HEK293 (cell line): ENCODE results near the gene NGRN.

Experiments
- GLIS2 ChIP-seq: fragments of 450-650 bp; formaldehyde crosslinking; IDR thresholded peaks from 2 replicates; pipeline ENCODE4 v1.5.1; 2016; ENCODE audit warnings: missing biosample characterization, missing genetic modification characterization
- HOXC10 ChIP-seq: sonication (generic); formaldehyde crosslinking; IDR thresholded peaks from 2 replicates; pipeline ENCODE4 v1.8.1; 2023; ENCODE audit warnings: mild to moderate bottlenecking, missing genetic modification reagents
- IKZF3 ChIP-seq: fragments of 450-650 bp; IDR thresholded peaks from 2 replicates; pipeline ENCODE4 v1.5.0; 2018; ENCODE audit warnings: missing biosample characterization, mild to moderate bottlenecking, missing genetic modification characterization, moderate library complexity
- KLF1 ChIP-seq: fragments of 450-650 bp; formaldehyde crosslinking; IDR thresholded peaks from 2 replicates; pipeline ENCODE4 v1.5.1; 2016; ENCODE audit warnings: missing biosample characterization, missing genetic modification characterization
- KLF10 ChIP-seq: fragments of 450-650 bp; IDR thresholded peaks from 2 replicates; pipeline ENCODE4 v1.5.1; 2018; ENCODE audit warnings: missing biosample characterization, mild to moderate bottlenecking, missing genetic modification characterization
- REPIN1 ChIP-seq: fragments of 450-650 bp; formaldehyde crosslinking; IDR thresholded peaks from 2 replicates; pipeline ENCODE4 v1.5.1; 2017; ENCODE audit warnings: missing biosample characterization, missing genetic modification characterization, low read depth
- SALL2 ChIP-seq: fragments of 450-650 bp; formaldehyde crosslinking; IDR thresholded peaks from 2 replicates; pipeline ENCODE4 v1.5.0; 2017; ENCODE audit warnings: missing biosample characterization, mild to moderate bottlenecking, missing genetic modification characterization, borderline replicate concordance
- SCRT2 ChIP-seq: fragments of 450-650 bp; formaldehyde crosslinking; IDR thresholded peaks from 2 replicates; pipeline ENCODE4 v1.5.1; 2016; ENCODE audit warnings: missing biosample characterization, missing genetic modification characterization
- SETDB1 ChIP-seq: IDR thresholded peaks from one replicate; pipeline ENCODE4 v1.6.1; 2017; ENCODE audit warnings: mild to moderate bottlenecking, low read length, moderate library complexity, mixed read lengths; ENCODE audit not compliant: insufficient read length
- TRIM28 ChIP-seq: IDR thresholded peaks from 2 replicates; pipeline ENCODE4 v1.6.1; 2011; ENCODE audit warnings: low read length, control low read depth, borderline replicate concordance
- WT1 ChIP-seq: fragments of 450-650 bp; formaldehyde crosslinking; IDR thresholded peaks from 2 replicates; pipeline ENCODE4 v1.5.1; 2016; ENCODE audit warnings: missing biosample characterization, missing genetic modification characterization
- YY1 ChIP-seq: fragments of 450-650 bp; formaldehyde crosslinking; IDR thresholded peaks from 2 replicates; pipeline ENCODE4 v1.5.1; 2018; ENCODE audit warnings: missing biosample characterization, missing genetic modification characterization
- YY2 ChIP-seq: fragments of 450-650 bp; formaldehyde crosslinking; IDR thresholded peaks from 2 replicates; pipeline ENCODE4 v1.5.1; 2016; ENCODE audit warnings: missing biosample characterization, missing genetic modification characterization
- ZBTB21 ChIP-seq: fragments of 450-650 bp; formaldehyde crosslinking; IDR thresholded peaks from 2 replicates; pipeline ENCODE4 v1.5.1; 2017; ENCODE audit warnings: missing biosample characterization, missing genetic modification characterization
- ZNF157 ChIP-seq: fragments of 450-650 bp; formaldehyde crosslinking; IDR thresholded peaks from 2 replicates; pipeline ENCODE4 v1.5.1; 2016; ENCODE audit warnings: missing biosample characterization, missing genetic modification characterization
- ZNF169 ChIP-seq: fragments of 450-650 bp; formaldehyde crosslinking; IDR thresholded peaks from 2 replicates; pipeline ENCODE4 v1.5.1; 2016; ENCODE audit warnings: missing biosample characterization, missing genetic modification characterization
- ZNF324 ChIP-seq: fragments of 450-650 bp; formaldehyde crosslinking; IDR thresholded peaks from 2 replicates; pipeline ENCODE4 v1.5.1; 2016; ENCODE audit warnings: missing biosample characterization, missing genetic modification characterization
- ZNF501 ChIP-seq: fragments of 450-650 bp; formaldehyde crosslinking; IDR thresholded peaks from 2 replicates; pipeline ENCODE4 v1.5.1; 2016; ENCODE audit warnings: missing biosample characterization, missing genetic modification characterization
- ZNF529 ChIP-seq: fragments of 450-650 bp; formaldehyde crosslinking; IDR thresholded peaks from 2 replicates; pipeline ENCODE4 v1.5.1; 2017; ENCODE audit warnings: missing genetic modification characterization, missing biosample characterization; ENCODE audit not compliant: insufficient replicate concordance
- ZNF623 ChIP-seq: fragments of 450-650 bp; formaldehyde crosslinking; IDR thresholded peaks from 2 replicates; pipeline ENCODE4 v1.5.1; 2016; ENCODE audit warnings: missing biosample characterization, missing genetic modification characterization
- ZNF843 ChIP-seq: fragments of 450-650 bp; formaldehyde crosslinking; IDR thresholded peaks from 2 replicates; pipeline ENCODE4 v1.5.1; 2016; ENCODE audit warnings: missing biosample characterization, missing genetic modification characterization
- ZSCAN30 ChIP-seq: fragments of 450-650 bp; IDR thresholded peaks from 2 replicates; pipeline ENCODE4 v1.5.1; 2018; ENCODE audit warnings: missing biosample characterization, mild to moderate bottlenecking, missing genetic modification characterization, moderate library complexity
- TF ChIP-seq, protein P1 (sequence below): fragments of 450-650 bp; formaldehyde crosslinking; conservative IDR thresholded peaks from 2 replicates; pipeline ENCODE4 v1.5.1; 2016; ENCODE audit warnings: low read depth, missing biosample characterization, missing genetic modification characterization
- TF ChIP-seq, protein P2 (sequence below): fragments of 450-650 bp; formaldehyde crosslinking; IDR thresholded peaks from 2 replicates; pipeline ENCODE4 v1.5.1; 2016; ENCODE audit warnings: missing biosample characterization, missing genetic modification characterization
- TF ChIP-seq, protein P3 (sequence below): fragments of 450-650 bp; formaldehyde crosslinking; IDR thresholded peaks from 2 replicates; pipeline ENCODE4 v1.5.1; 2017; ENCODE audit warnings: missing biosample characterization, missing genetic modification characterization
- TF ChIP-seq, protein P4 (sequence below): fragments of 450-650 bp; formaldehyde crosslinking; optimal IDR thresholded peaks from 2 replicates; pipeline ENCODE3; 2016; ENCODE audit warnings: missing biosample characterization, mild to moderate bottlenecking, missing genetic modification characterization
- TF ChIP-seq, protein P5 (sequence below): fragments of 450-650 bp; formaldehyde crosslinking; IDR thresholded peaks from 2 replicates; pipeline ENCODE4 v1.5.1; 2016; ENCODE audit warnings: missing biosample characterization, missing genetic modification characterization
- TF ChIP-seq, protein P6 (sequence below): fragments of 450-650 bp; formaldehyde crosslinking; IDR thresholded peaks from 2 replicates; pipeline ENCODE4 v1.5.1; 2016; ENCODE audit warnings: missing biosample characterization, missing genetic modification characterization, low read depth

NGRN gene

DNA sequence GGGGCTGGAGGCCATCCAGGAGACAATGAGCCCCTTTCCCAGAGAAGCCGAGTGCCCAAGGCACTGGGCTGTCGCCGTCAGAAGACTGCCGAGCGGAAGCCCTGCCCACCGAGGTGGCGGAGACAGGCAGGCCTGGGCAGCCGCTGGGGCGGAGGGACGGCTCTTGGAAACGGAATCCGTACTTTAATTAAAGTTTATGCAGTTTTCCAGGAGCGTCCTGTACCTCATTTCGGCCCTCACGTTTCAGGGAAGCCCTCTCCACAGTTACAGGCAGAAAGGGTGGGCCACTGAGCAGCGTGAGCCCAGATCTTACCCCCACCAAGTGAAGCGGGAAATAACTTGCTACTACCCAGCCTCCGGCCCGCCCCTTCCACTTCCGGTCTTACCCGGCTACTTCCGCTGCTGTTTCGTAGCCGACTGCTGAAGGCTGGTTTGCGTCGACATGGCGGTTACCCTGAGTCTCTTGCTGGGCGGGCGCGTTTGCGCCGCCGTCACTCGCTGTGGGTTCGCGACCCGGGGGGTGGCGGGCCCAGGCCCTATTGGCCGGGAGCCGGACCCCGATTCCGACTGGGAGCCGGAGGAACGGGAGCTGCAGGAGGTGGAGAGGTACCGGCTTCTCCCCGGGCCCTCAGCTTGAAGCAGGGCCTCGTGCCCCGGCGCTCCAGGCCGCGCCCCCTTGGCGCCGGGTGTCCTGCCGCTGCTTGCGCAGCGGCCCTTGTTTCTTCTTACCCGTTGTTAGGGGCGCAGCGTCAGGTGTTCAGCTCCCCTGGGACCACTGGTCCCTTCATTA lies at the start of gene NGRN (continued):
- TF ChIP-seq, protein P1, sequence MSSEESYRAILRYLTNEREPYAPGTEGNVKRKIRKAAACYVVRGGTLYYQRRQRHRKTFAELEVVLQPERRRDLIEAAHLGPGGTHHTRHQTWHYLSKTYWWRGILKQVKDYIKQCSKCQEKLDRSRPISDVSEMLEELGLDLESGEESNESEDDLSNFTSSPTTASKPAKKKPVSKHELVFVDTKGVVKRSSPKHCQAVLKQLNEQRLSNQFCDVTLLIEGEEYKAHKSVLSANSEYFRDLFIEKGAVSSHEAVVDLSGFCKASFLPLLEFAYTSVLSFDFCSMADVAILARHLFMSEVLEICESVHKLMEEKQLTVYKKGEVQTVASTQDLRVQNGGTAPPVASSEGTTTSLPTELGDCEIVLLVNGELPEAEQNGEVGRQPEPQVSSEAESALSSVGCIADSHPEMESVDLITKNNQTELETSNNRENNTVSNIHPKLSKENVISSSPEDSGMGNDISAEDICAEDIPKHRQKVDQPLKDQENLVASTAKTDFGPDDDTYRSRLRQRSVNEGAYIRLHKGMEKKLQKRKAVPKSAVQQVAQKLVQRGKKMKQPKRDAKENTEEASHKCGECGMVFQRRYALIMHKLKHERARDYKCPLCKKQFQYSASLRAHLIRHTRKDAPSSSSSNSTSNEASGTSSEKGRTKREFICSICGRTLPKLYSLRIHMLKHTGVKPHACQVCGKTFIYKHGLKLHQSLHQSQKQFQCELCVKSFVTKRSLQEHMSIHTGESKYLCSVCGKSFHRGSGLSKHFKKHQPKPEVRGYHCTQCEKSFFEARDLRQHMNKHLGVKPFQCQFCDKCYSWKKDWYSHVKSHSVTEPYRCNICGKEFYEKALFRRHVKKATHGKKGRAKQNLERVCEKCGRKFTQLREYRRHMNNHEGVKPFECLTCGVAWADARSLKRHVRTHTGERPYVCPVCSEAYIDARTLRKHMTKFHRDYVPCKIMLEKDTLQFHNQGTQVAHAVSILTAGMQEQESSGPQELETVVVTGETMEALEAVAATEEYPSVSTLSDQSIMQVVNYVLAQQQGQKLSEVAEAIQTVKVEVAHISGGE (tag by site-specific recombination), result peak; percentile 90
- TF ChIP-seq ZNF843 (tag by site-specific recombination), result 0 out of 2 replicates have a peak, but pooled peaks have one; percentile 46
- TF ChIP-seq, protein P2, sequence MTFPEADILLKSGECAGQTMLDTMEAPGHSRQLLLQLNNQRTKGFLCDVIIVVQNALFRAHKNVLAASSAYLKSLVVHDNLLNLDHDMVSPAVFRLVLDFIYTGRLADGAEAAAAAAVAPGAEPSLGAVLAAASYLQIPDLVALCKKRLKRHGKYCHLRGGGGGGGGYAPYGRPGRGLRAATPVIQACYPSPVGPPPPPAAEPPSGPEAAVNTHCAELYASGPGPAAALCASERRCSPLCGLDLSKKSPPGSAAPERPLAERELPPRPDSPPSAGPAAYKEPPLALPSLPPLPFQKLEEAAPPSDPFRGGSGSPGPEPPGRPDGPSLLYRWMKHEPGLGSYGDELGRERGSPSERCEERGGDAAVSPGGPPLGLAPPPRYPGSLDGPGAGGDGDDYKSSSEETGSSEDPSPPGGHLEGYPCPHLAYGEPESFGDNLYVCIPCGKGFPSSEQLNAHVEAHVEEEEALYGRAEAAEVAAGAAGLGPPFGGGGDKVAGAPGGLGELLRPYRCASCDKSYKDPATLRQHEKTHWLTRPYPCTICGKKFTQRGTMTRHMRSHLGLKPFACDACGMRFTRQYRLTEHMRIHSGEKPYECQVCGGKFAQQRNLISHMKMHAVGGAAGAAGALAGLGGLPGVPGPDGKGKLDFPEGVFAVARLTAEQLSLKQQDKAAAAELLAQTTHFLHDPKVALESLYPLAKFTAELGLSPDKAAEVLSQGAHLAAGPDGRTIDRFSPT (tag by site-specific recombination), result peak; percentile 75
- TF ChIP-seq, protein P3, sequence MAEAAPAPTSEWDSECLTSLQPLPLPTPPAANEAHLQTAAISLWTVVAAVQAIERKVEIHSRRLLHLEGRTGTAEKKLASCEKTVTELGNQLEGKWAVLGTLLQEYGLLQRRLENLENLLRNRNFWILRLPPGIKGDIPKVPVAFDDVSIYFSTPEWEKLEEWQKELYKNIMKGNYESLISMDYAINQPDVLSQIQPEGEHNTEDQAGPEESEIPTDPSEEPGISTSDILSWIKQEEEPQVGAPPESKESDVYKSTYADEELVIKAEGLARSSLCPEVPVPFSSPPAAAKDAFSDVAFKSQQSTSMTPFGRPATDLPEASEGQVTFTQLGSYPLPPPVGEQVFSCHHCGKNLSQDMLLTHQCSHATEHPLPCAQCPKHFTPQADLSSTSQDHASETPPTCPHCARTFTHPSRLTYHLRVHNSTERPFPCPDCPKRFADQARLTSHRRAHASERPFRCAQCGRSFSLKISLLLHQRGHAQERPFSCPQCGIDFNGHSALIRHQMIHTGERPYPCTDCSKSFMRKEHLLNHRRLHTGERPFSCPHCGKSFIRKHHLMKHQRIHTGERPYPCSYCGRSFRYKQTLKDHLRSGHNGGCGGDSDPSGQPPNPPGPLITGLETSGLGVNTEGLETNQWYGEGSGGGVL (tag by site-specific recombination), result peak; percentile 71
- no peak for TF ChIP-seq ZNF169
- no peak for TF ChIP-seq SALL2 (tag by site-specific recombination)
- peak; percentile 46 for TF ChIP-seq WT1 (tag by site-specific recombination)
- peak; percentile 41 for TF ChIP-seq SETDB1
- TF ChIP-seq KLF1 (tag by site-specific recombination), result peak; percentile 66
- TF ChIP-seq REPIN1 (tag by site-specific recombination), result no peak
- TF ChIP-seq ZSCAN30 (tag by site-specific recombination), result peak; percentile 61
- 0 out of 2 replicates have a peak, but pooled peaks have one; percentile 27 for TF ChIP-seq TRIM28
- TF ChIP-seq, protein P4, sequence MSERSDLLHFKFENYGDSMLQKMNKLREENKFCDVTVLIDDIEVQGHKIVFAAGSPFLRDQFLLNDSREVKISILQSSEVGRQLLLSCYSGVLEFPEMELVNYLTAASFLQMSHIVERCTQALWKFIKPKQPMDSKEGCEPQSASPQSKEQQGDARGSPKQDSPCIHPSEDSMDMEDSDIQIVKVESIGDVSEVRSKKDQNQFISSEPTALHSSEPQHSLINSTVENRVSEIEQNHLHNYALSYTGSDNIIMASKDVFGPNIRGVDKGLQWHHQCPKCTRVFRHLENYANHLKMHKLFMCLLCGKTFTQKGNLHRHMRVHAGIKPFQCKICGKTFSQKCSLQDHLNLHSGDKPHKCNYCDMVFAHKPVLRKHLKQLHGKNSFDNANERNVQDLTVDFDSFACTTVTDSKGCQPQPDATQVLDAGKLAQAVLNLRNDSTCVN (tag by site-specific recombination), result peak; percentile 67
- no peak for TF ChIP-seq ZNF157 (tag by site-specific recombination)
- peak; percentile 85 for TF ChIP-seq KLF10 (tag by site-specific recombination)
- TF ChIP-seq ZNF501 (tag by site-specific recombination), result peak; percentile 95
- TF ChIP-seq ZBTB21, result peak; percentile 33
- no peak for TF ChIP-seq SCRT2 (tag by site-specific recombination)
- peak; percentile 55 for TF ChIP-seq ZNF324 (tag by site-specific recombination)
- 0 out of 2 replicates have a peak, but pooled peaks have one; percentile 60 for TF ChIP-seq HOXC10
- TF ChIP-seq ZNF529 (tag by site-specific recombination), result no peak
- no peak for TF ChIP-seq IKZF3
- TF ChIP-seq, protein P5, sequence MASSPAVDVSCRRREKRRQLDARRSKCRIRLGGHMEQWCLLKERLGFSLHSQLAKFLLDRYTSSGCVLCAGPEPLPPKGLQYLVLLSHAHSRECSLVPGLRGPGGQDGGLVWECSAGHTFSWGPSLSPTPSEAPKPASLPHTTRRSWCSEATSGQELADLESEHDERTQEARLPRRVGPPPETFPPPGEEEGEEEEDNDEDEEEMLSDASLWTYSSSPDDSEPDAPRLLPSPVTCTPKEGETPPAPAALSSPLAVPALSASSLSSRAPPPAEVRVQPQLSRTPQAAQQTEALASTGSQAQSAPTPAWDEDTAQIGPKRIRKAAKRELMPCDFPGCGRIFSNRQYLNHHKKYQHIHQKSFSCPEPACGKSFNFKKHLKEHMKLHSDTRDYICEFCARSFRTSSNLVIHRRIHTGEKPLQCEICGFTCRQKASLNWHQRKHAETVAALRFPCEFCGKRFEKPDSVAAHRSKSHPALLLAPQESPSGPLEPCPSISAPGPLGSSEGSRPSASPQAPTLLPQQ, result peak; percentile 80
- TF ChIP-seq ZNF623, result 0 out of 2 replicates have a peak, but pooled peaks have one; percentile 22
- TF ChIP-seq GLIS2 (tag by site-specific recombination), result peak; percentile 91
- TF ChIP-seq, protein P6, sequence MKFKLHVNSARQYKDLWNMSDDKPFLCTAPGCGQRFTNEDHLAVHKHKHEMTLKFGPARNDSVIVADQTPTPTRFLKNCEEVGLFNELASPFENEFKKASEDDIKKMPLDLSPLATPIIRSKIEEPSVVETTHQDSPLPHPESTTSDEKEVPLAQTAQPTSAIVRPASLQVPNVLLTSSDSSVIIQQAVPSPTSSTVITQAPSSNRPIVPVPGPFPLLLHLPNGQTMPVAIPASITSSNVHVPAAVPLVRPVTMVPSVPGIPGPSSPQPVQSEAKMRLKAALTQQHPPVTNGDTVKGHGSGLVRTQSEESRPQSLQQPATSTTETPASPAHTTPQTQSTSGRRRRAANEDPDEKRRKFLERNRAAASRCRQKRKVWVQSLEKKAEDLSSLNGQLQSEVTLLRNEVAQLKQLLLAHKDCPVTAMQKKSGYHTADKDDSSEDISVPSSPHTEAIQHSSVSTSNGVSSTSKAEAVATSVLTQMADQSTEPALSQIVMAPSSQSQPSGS (tag by site-specific recombination), result 0 out of 2 replicates have a peak, but pooled peaks have one; percentile 24
- TF ChIP-seq YY2 (tag by site-specific recombination), result peak; percentile 49
- TF ChIP-seq YY1 (tag by site-specific recombination), result peak; percentile 82
